HepG2 (cell line): ENCODE measurements around the gene IQCK. TPM values are rescaled to one million over a fixed set of nuclear protein-coding genes. Genes with fewer than 3 reads are reported as not detected.
A peak's percentile ranks its signal among the peaks of the same experiment; 100 is the strongest.

Experiments
- CHD2 ChIP-seq: IDR thresholded peaks from 2 replicates; pipeline ENCODE4 v1.6.1; 2011; ENCODE audit warnings: low read depth, low read length, improper control_type of control experiment
- ELF3 ChIP-seq: IDR thresholded peaks from 2 replicates; pipeline ENCODE4 v1.6.1; 2016; ENCODE audit warnings: missing genetic modification reagents, missing compliant biosample characterization
- KDM5A ChIP-seq: fragments of 200-600 bp; sonication (generic); IDR thresholded peaks from 2 replicates; pipeline ENCODE4 v1.7.0; 2018; ENCODE audit warnings: antibody characterized with exemption, mild to moderate bottlenecking, low read length, borderline replicate concordance
- MXI1 ChIP-seq: IDR thresholded peaks from 3 replicates; pipeline ENCODE4 v1.6.1; 2012; ENCODE audit warnings: low read depth, low read length, inconsistent platforms, borderline replicate concordance
- RARA ChIP-seq: IDR thresholded peaks from 2 replicates; pipeline ENCODE4 v1.6.1; 2016; ENCODE audit warnings: missing genetic modification reagents, missing compliant biosample characterization
- SOX5 ChIP-seq: IDR thresholded peaks from 2 replicates; pipeline ENCODE4 v1.6.1; 2016; ENCODE audit warnings: borderline replicate concordance
- TMF1 ChIP-seq: sonication (generic); formaldehyde crosslinking; IDR thresholded peaks from 2 replicates; pipeline ENCODE4 v1.8.1; 2022; ENCODE audit warnings: low read depth, missing genetic modification reagents
- ZBTB7B ChIP-seq: sonication (generic); formaldehyde crosslinking; IDR thresholded peaks from 2 replicates; pipeline ENCODE4 v1.4.0; 2020; ENCODE audit warnings: missing genetic modification reagents
- ZNF318 ChIP-seq: sonication (generic); formaldehyde crosslinking; IDR thresholded peaks from 2 replicates; pipeline ENCODE4 v1.4.0; 2020; ENCODE audit warnings: mild to moderate bottlenecking, missing genetic modification reagents
- ZNF550 ChIP-seq: sonication (generic); formaldehyde crosslinking; IDR thresholded peaks from 2 replicates; pipeline ENCODE4 v1.4.0; 2020; ENCODE audit warnings: mild to moderate bottlenecking, missing genetic modification reagents, borderline replicate concordance
- polyA plus RNA-seq, 8 experiments: library from polyadenylated mRNA; depleted of rRNA in 3 of 8; stranded (reverse) in 7 of 8; unstranded in 1 of 8; fragments of >200 nt; fragmentation: Illumina TruSeq in 4 of 8; extraction: Trizol in 4 of 8; gene quantifications; 2 replicates each; pipeline versions ENCODE4 v1.2.1 to v1.2.3, GENCODE V29; 2011 to 2016; ENCODE audit warnings: low read depth in 4 of 8, missing spikeins in 1 of 8, mixed read lengths in 1 of 8; ENCODE audit not compliant: insufficient read depth in 1 of 8
- total RNA-seq, 5 experiments: library from RNA; depleted of rRNA; stranded (reverse); fragments of >200 nt; fragmentation: Illumina TruSeq; extraction: Trizol; gene quantifications; 2 replicates each; pipeline ENCODE4 v1.2.3, GENCODE V29; 2016; ENCODE audit warnings: low read depth in 1 of 5
- TF ChIP-seq, protein P1 (sequence below): sonication (generic); formaldehyde crosslinking; IDR thresholded peaks from 2 replicates; pipeline ENCODE4 v1.4.0; 2020; ENCODE audit warnings: missing genetic modification reagents, low read depth, mild to moderate bottlenecking, borderline replicate concordance
- TF ChIP-seq, protein P2 (sequence below): sonication (generic); formaldehyde crosslinking; conservative IDR thresholded peaks from 2 replicates; pipeline ENCODE4 v1.4.0; 2020; ENCODE audit warnings: mild to moderate bottlenecking, missing genetic modification reagents, moderate library complexity
- TF ChIP-seq, protein P3 (sequence below): sonication (generic); formaldehyde crosslinking; IDR thresholded peaks from 2 replicates; pipeline ENCODE4 v1.9.0; 2021; ENCODE audit warnings: missing genetic modification reagents, borderline replicate concordance

IQCK gene
- total and polyA plus RNA-seq, 2 of the 13 experiments (the other 11 are each of a cell fraction or from before 2014, with no cell fraction given): 5.1 to 7.3 TPM

DNA sequence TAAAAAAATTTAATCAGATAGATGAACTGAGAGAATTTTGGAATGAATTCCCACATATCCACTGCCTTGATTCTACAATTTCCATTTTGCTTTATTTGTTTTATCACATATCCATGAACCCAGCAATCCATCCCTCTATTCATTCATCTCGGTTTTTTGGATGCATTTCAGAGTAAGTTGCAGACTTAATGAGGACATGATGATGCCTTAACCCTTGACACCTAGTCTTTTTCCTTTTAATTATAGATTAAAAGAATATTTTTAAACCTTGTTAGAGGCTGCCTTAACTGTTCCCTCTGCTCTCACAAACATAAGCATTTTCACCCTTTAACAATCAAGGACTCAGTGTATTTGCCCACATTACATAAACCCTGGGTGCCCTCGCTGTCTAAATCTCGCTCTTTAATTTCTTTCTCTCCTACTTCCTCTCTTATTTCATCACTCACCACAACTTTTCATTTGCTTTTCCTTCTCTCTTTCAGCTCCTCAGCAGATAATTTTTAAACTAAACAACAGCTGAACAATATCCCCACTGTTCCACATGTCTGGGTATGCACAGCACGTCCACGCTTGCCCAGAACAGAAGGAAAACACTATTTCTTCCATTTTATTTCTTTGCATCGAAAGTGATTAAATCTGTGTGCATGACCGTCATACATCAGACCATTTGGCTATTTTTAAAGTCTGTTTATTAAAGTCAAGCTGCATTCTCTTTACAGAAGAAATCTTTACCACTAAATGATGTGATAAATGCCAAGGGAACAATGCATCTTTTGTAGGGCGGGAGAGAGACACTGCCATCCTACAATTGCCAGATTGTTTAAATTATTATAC, 39.9 kb downstream of the IQCK start (continued):
- TF ChIP-seq ZNF318 (CRISPR knock-in tag) (no peak), TMF1 (CRISPR knock-in tag) (no peak), CHD2 (no peak), ZBTB7B (CRISPR knock-in tag) (no peak), SOX5 (peak; percentile 42; the same call in 1 of the 2 replicates), MXI1 (no peak), ZNF550 (CRISPR knock-in tag) (no peak), ELF3 (CRISPR knock-in tag) (peak; percentile 75), KDM5A (no peak), RARA (peak; percentile 37)
- TF ChIP-seq, protein P1, sequence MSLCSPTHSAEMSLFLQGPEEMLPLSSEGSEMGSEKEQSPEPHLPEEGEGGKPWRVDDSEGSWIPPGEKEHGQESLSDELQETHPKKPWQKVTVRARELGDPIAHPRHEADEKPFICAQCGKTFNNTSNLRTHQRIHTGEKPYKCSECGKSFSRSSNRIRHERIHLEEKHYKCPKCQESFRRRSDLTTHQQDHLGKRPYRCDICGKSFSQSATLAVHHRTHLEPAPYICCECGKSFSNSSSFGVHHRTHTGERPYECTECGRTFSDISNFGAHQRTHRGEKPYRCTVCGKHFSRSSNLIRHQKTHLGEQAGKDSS (CRISPR knock-in tag): no peak
- TF ChIP-seq, protein P2, sequence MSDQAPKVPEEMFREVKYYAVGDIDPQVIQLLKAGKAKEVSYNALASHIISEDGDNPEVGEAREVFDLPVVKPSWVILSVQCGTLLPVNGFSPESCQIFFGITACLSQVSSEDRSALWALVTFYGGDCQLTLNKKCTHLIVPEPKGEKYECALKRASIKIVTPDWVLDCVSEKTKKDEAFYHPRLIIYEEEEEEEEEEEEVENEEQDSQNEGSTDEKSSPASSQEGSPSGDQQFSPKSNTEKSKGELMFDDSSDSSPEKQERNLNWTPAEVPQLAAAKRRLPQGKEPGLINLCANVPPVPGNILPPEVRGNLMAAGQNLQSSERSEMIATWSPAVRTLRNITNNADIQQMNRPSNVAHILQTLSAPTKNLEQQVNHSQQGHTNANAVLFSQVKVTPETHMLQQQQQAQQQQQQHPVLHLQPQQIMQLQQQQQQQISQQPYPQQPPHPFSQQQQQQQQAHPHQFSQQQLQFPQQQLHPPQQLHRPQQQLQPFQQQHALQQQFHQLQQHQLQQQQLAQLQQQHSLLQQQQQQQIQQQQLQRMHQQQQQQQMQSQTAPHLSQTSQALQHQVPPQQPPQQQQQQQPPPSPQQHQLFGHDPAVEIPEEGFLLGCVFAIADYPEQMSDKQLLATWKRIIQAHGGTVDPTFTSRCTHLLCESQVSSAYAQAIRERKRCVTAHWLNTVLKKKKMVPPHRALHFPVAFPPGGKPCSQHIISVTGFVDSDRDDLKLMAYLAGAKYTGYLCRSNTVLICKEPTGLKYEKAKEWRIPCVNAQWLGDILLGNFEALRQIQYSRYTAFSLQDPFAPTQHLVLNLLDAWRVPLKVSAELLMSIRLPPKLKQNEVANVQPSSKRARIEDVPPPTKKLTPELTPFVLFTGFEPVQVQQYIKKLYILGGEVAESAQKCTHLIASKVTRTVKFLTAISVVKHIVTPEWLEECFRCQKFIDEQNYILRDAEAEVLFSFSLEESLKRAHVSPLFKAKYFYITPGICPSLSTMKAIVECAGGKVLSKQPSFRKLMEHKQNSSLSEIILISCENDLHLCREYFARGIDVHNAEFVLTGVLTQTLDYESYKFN (CRISPR knock-in tag): peak; percentile 58
- TF ChIP-seq, protein P3, sequence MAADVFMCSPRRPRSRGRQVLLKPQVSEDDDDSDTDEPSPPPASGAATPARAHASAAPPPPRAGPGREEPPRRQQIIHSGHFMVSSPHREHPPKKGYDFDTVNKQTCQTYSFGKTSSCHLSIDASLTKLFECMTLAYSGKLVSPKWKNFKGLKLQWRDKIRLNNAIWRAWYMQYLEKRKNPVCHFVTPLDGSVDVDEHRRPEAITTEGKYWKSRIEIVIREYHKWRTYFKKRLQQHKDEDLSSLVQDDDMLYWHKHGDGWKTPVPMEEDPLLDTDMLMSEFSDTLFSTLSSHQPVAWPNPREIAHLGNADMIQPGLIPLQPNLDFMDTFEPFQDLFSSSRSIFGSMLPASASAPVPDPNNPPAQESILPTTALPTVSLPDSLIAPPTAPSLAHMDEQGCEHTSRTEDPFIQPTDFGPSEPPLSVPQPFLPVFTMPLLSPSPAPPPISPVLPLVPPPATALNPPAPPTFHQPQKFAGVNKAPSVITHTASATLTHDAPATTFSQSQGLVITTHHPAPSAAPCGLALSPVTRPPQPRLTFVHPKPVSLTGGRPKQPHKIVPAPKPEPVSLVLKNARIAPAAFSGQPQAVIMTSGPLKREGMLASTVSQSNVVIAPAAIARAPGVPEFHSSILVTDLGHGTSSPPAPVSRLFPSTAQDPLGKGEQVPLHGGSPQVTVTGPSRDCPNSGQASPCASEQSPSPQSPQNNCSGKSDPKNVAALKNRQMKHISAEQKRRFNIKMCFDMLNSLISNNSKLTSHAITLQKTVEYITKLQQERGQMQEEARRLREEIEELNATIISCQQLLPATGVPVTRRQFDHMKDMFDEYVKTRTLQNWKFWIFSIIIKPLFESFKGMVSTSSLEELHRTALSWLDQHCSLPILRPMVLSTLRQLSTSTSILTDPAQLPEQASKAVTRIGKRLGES (CRISPR knock-in tag): no peak
